ENCODE results near the gene OR52D1.

The OR52D1 gene

DNA sequence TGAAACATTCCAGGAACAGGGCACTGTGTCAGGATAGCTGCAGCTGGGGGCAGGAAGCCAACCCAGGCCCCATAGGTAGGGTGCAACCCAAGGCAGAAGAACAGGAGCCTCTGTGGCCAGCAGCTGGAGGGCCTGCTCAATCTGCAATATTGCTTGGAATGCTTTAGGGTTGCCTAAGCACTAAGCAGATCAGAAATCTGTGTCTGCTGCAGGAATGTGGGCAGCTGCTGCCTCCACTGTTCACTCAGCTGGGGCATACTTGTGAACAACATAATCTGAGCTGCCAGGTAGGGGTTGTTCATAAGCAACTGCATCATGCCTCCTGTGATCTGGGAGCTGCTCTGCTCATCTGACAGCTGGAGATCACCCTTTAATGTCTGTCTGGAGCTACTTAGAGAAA, 26.4 kb downstream of the OR52D1 start:
- no peak for DNase-seq

DNA sequence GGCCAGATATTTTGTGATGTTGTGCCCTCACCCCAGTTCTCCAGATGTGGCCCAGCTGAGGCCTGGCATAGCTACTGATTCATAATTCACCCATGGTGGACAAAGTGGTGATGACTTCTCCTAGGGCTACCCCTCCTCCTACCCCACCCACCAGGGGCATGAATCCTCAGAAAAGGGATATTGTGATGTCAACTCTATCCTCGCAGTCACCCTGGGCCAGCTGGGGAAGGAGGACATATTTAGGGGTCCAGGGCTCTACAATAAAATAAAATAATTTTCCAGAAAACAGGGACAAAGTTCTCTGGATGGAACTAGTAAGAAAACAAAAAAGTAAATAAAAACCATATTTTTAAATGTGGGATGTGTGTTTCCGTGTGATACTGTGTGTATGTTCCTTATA, 28.1 kb downstream of the OR52D1 start, which contains the start of gene UBQLNL:
Gene UBQLNL, minus strand, starts transcription at position 101 of the 400 bp plus-strand sequence. CDS start 258 bp downstream, outside the sequence.
- no peak for DNase-seq

DNA sequence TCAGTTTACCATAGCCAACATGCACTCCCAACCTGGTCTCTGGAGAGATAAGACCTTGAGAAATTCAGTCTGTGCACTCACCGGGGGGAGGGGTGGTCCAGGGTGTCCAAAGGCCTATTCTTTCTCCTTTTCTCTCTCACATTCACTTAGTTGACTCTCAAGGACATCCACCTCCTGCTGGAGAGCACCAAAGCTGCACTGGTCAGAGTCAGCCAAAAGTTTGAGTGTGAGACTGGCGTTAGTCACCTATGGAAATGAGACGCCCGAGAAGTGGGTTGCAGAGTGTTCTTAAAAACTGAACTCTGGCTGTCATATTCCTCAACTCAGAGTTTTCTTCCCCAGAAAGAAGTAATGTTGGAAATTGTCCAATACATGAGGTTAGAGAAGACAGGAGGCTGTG, 33.1 kb downstream of the OR52D1 start:
- no peak for DNase-seq

DNA sequence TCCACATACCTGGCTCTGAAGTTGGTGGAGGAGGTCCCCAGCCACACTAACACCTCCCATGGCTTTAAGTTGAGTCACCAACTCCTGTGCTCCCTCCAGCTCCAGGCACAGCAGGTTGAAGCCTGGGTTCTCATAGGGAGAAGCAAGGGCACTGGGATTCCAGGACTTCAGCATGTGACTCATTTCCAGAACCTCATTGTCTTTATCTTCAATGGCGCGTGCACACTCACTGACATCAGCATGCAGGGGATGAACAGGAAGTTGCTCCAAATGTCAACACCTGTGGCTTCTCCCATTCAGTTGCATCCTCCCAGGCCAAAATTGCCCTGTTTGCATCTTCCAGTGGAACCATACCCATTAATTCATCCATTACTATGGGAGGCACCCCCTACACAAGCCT, 33.8 kb downstream of the OR52D1 start:
- no peak for DNase-seq

DNA sequence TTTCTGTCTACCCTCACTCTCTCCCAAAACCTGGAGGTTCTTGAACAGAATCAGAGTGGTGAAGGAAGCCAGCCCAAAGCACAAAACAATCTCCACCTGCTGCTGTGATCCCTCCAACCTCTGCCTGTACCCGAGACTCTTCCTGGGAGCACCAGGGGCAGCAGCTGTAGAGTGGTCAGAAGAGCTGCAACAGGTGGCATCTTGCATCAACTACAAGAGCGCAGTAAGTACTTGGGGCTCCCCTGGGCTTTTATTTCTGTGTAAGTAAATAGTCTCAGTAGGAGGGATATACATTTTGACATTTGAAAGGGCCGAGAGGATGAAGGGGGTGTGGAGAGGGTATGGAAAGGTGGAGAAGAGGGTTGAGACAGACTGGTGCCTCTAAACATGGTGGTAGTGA, 36.3 kb downstream of the OR52D1 start:
- no peak for DNase-seq

DNA sequence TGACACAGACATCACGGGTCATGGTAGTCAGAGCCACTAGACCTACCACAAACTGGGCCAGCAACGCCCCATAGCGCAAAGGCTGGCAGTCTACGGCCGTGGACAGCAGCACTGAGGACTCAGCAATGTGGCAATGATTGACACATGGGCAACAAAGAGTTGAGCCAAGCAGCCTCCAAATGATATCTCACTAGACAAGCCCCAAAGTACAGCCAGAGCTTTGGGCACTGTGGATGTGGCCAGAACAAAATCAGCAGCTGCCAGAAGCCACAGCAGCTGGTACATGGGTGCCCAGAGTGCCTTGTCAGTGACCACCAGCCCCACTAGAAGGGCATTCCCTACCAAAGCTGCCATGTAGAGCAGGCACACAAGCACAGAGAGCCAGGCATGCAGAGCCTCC, 39.2 kb downstream of the OR52D1 start:
- DNase-seq, result no peak

DNA sequence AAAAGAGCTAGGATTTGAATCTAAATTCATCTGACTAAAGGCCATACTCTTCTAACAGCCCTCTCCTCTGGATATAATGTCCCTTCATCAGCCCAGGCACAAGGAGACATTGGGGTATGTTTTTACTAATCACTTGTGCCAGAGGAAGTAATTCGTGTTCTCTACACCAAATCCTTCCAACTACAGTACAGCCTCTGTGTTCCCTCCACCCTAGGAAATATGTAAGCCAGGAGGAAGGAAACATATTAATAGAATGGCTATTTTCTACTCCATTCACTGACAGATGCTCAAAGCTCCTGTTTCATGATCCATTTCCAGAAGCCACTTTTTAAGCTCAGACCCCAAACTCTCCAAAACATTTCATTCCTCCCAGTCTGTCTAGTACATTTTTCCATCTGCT, 40.0 kb downstream of the OR52D1 start:
- DNase-seq, result no peak

DNA sequence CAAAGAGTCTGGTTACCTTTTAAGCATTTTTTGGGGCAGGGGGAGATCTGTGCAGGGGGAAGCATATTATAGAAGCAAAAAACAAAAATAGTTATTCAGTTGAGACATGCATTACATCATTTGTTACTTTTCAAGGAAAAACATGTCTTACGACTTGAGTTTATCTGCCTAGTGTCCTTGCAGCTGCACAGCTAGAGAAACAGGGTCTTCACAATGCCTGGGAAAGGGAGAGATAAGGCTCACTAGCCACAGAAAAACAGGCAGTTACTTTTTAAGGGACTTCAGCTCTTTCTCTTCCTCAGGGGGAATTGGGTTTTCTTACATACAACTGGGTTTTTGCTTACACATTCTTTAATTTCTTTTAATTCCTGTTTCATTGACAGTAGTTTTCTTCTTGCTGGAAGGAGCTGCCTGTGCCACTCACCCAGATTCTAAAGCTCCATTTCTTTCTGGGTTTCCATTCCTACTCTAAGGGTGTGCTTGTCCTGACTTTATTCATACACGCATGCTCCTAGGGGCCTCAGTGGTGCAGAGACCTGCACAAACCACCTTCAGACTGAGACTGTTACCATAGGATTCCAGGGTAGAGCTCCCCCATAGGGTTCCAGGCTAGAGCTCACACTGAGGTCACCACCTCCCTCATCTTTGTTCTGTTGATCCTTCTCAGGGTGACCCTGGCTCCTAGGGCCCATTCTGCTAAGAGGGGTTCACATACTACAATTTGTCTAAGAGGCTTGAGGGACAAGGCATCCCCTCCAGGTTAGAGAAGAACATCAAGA, 42.8 kb downstream of the OR52D1 start:
- no peak for DNase-seq

DNA sequence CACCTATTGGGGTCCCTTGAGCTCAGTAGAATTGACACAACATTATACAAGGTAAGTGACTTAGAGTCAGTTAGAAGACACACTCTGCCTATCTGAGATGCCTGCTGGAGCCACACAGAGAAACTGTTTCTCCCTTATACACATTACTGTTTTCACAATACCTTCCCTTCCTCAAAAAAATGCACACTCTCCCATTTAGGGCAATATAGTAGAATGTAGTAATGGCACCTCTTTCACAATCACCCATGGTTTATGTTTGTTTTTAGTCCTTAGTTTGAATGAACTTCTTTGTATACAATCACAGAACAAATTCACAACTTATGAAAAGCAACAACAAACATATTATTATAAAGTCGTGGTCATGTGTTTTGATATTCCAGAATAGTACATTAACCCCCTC, 45.6 kb downstream of the OR52D1 start:
- DNase-seq, result no peak

DNA sequence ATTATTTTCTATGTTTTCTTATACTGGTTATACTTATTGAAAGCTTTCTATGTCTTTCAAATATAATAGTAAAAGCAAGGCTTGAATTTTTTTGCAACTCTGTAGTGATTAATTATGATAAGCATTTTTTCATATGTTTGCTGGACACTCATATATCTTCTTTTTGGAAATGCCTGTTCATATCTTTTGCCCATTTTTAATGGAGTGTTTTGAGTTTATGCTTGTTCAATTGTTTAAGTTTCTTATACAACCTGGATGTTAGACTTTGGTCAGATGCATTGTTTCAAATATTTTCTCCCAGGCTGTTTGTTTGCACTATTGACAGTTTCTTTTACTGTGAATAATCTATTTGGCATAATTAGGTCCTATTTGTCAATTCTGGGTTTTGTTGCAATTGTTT, 48.0 kb downstream of the OR52D1 start:
- no peak for DNase-seq

Measured in activated CD4-positive, alpha-beta T cell treated with anti-CD3 and anti-CD28 coated beads, Interleukin-2, amount 50 U/mL, for 16 hours (primary cell).